ENCODE results near the gene PDE6A.

The PDE6A gene

DNA sequence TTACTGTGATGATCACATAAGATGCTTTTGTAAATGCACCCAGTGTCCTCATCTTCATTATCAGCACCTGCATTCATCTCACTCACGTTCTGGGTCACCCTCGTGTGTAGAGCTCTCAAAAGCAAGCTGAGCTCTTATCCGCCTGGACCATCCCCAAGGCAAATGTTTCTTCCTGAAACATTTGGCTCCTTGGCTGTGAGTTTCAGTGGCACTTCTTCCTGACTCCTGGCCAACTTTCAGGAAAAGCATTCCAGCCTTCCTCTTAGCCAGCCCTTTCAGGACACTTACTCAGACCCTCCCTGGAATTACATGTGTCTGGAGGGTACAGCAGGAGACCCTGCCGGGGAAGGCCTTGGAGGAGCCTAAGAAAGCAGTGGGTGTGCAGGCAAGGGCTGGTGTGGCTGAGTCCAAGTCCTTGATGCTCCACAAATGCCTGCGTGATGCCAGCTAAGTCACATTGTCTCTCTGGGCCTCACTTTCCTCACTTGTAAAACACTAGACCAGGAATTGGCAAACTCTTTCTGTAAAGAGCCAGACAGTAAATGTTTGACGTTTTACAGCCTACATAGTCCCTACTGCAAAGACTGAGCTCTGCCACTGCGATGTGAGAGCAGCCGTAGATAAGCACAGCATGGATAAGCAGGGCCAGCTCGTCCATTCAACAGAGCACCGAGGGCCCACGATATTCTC is 72.1 kb downstream of the PDE6A start:
- DNase-seq (ENCODE audit: low spot score) = no peak
- no peak overlapping the region for H3K27ac ChIP-seq
- ChIA-PET POLR2A (ENCODE audit: low non-redundant PET) (no interaction called here), CTCF (no interaction called here)
- TF ChIP-seq, protein P1, sequence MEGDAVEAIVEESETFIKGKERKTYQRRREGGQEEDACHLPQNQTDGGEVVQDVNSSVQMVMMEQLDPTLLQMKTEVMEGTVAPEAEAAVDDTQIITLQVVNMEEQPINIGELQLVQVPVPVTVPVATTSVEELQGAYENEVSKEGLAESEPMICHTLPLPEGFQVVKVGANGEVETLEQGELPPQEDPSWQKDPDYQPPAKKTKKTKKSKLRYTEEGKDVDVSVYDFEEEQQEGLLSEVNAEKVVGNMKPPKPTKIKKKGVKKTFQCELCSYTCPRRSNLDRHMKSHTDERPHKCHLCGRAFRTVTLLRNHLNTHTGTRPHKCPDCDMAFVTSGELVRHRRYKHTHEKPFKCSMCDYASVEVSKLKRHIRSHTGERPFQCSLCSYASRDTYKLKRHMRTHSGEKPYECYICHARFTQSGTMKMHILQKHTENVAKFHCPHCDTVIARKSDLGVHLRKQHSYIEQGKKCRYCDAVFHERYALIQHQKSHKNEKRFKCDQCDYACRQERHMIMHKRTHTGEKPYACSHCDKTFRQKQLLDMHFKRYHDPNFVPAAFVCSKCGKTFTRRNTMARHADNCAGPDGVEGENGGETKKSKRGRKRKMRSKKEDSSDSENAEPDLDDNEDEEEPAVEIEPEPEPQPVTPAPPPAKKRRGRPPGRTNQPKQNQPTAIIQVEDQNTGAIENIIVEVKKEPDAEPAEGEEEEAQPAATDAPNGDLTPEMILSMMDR (conservative IDR thresholded peaks at IDR 0.05; ENCODE audit: low read depth) = no peak

DNA sequence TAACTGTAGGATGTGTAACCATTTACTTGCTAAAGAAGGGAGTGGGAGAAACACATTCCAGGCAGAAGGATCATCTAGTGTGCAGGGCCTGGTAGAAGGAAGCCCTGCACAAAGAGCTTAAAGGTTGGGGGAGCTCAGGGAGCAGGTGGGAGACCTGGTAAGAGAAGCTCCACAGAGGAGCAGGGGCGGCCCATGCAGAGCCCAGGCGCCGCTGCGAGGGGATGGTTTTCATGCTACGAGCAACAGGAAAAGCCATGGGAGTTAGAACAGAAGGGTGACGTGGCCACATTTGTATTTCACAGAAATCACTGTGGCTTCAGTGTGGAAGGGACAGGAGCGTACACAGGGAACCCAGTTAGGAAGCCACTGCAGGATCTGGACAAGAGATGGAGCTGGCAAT is 73.1 kb downstream of the PDE6A start:
- TF ChIP-seq, protein P1 (conservative IDR thresholded peaks at IDR 0.05; ENCODE audit: low read depth) = no peak
- ChIA-PET CTCF (interaction anchor here (0.6 to 1.0 kb wide), 2 partner anchors 10 to 19 kb away, joined by 3 read pairs; no protein-coding TSS in a partner anchor), POLR2A (ENCODE audit: low non-redundant PET) (no interaction called here)
- H3K27ac ChIP-seq = no peak overlapping the region
- DNase-seq (ENCODE audit: low spot score) = no peak

GRCh38 chr5:149870697-149871096 is 73.9 kb downstream of the PDE6A start:
- POLR2A ChIA-PET (ENCODE audit: low non-redundant PET) = interaction anchor here (0.7 kb wide), 1 partner anchor 92 kb away, joined by 8 read pairs; no protein-coding TSS in a partner anchor
- no peak overlapping the region for H3K27ac ChIP-seq
- no peak for DNase-seq (ENCODE audit: low spot score)
- TF ChIP-seq, protein P1 (conservative IDR thresholded peaks at IDR 0.05; ENCODE audit: low read depth) = no peak
- CTCF ChIA-PET = interaction anchor here (0.9 to 1.0 kb wide), 2 partner anchors 18 to 37 kb away, joined by 3 read pairs; no protein-coding TSS in a partner anchor

- ChIA-PET CTCF (interaction anchor here (0.9 to 1.0 kb wide), 3 partner anchors 17 to 37 kb away, joined by 3 read pairs; no protein-coding TSS in a partner anchor), POLR2A (ENCODE audit: low non-redundant PET) (no interaction called here)
- H3K27ac ChIP-seq = no peak overlapping the region
- no peak for DNase-seq (ENCODE audit: low spot score)
- TF ChIP-seq, protein P1 (conservative IDR thresholded peaks at IDR 0.05; ENCODE audit: low read depth) = no peak
These were observed 74.4 kb downstream of the PDE6A start for GRCh38 chr5:149870232-149870631.

DNA sequence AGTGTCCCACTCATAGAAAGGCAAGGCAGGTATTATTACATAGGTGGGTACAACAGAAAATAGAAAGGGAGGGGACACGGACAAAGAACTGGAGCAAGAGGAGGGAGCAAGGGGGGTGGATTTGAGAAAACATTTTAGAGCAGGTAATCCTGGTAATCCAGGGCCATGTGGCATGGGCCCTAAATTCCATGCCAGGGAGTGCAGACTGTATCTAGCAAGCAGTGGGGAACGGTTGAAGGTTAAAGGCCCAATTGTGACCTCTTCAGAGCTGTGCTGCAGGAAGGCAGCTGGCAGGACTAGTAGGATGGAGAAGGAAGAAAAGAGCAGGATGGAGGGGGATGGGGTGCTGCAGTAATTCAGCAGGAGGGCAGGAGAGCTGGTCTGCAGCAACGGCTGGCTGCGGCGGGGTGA is 75.2 kb downstream of the PDE6A start:
- ChIA-PET CTCF (interaction anchor here (0.7 to 0.9 kb wide), 2 partner anchors 35 to 74 kb away, joined by 3 read pairs; no protein-coding TSS in a partner anchor), POLR2A (ENCODE audit: low non-redundant PET) (no interaction called here)
- no peak overlapping the region for H3K27ac ChIP-seq
- DNase-seq (ENCODE audit: low spot score) = no peak
- TF ChIP-seq, protein P1 (conservative IDR thresholded peaks at IDR 0.05; ENCODE audit: low read depth) = no peak

- H3K27ac ChIP-seq = no peak overlapping the region
- TF ChIP-seq, protein P1 (conservative IDR thresholded peaks at IDR 0.05; ENCODE audit: low read depth) = no peak
- POLR2A ChIA-PET (ENCODE audit: low non-redundant PET) = interaction anchor here (0.6 kb wide), 1 partner anchor 9 kb away, joined by 5 read pairs; no protein-coding TSS in a partner anchor
- CTCF ChIA-PET = interaction anchor here (1.3 kb wide), 1 partner anchor 13 kb away, joined by 4 read pairs; no protein-coding TSS in a partner anchor
- no peak for DNase-seq (ENCODE audit: low spot score)
These were observed 78.8 kb downstream of the PDE6A start for GRCh38 chr5:149865746-149866145.

Measured in RWPE1 (cell line).